PC-9 (cell line): Measurements from ENCODE around the gene LRRC2.

Experiments used
- CTCF ChIP-seq: fragments of 200-600 bp; sonication (generic); conservative IDR thresholded peaks from 2 replicates; pipeline ENCODE4 v1.6.1; 2017; ENCODE audit warnings: mixed run types, antibody characterized with exemption, mild to moderate bottlenecking, moderate library complexity
- EZH2 ChIP-seq: fragments of 200-600 bp; sonication (generic); IDR thresholded peaks from 2 replicates; pipeline ENCODE4 v1.8.0; 2017; ENCODE audit warnings: antibody characterized with exemption, low read depth

GRCh38 chr3:46477145-46477544 is 89.0 kb downstream of the LRRC2 start:
- TF ChIP-seq CTCF (no peak), EZH2 (no peak)
